Mesenchymal stem cell (in vitro differentiated cells and primary cell): ENCODE measurements around the gene CTSH.
A peak's percentile ranks its signal among the peaks of the same experiment; 100 is the strongest.
"Not testable (repeated sequence)": the region's sequence is repeated elsewhere in the genome, so short reads cannot be mapped to it uniquely, and the experiment has no call there.

ENCODE experiments used
- DNase-seq: peaks from one replicate; pipeline ENCODE4 v3.0.0-alpha.2; 2013
- H2AFZ ChIP-seq: one replicate; pipeline ENCODE4 v1.6.1; 2013; ENCODE audit warnings: low read depth, mild to moderate bottlenecking, control low read depth, inconsistent platforms, low read length, moderate library complexity
- H2AK5ac ChIP-seq: 2 replicates; pipeline ENCODE4 v1.6.1; 2013; ENCODE audit warnings: low read length, moderate library complexity, mild to moderate bottlenecking, inconsistent platforms; ENCODE audit not compliant: severe bottlenecking
- H2BK120ac ChIP-seq: one replicate; pipeline ENCODE4 v1.6.1; 2013; ENCODE audit warnings: low read depth, mild to moderate bottlenecking, inconsistent platforms, low read length, moderate library complexity
- H2BK12ac ChIP-seq, 2 experiments: one replicate each; pipeline ENCODE4 v1.6.1; 2013; ENCODE audit warnings: inconsistent platforms in 2 of 2, low read length in 2 of 2, mild to moderate bottlenecking in 2 of 2, moderate library complexity in 2 of 2, control low read depth in 1 of 2
- H2BK15ac ChIP-seq: one replicate; pipeline ENCODE4 v1.6.1; 2013; ENCODE audit warnings: mild to moderate bottlenecking, low read depth, inconsistent platforms; ENCODE audit not compliant: poor library complexity, severe bottlenecking
- H2BK5ac ChIP-seq: 2 replicates; pipeline ENCODE4 v1.6.1; 2013; ENCODE audit warnings: low read depth, mild to moderate bottlenecking, low read length, control low read depth, inconsistent platforms; ENCODE audit not compliant: poor library complexity, severe bottlenecking
- H3K14ac ChIP-seq, 2 experiments: one replicate each; pipeline ENCODE4 v1.6.1; 2013; ENCODE audit warnings: inconsistent platforms in 2 of 2, low read length in 2 of 2, control low read depth in 1 of 2, mild to moderate bottlenecking in 1 of 2, moderate library complexity in 1 of 2
- H3K18ac ChIP-seq, 2 experiments: one replicate each; pipeline ENCODE4 v1.6.1; 2013; ENCODE audit warnings: inconsistent platforms in 2 of 2, low read length in 2 of 2, control low read depth in 1 of 2, low read depth in 1 of 2, mild to moderate bottlenecking in 1 of 2
- H3K23ac ChIP-seq, 2 experiments: one replicate each; pipeline ENCODE4 v1.6.1; 2013; ENCODE audit warnings: inconsistent platforms in 2 of 2, low read length in 2 of 2, mild to moderate bottlenecking in 2 of 2, moderate library complexity in 2 of 2, control low read depth in 1 of 2
- H3K27ac ChIP-seq: 2 replicates; pipeline ENCODE4 v1.5.1; 2013; ENCODE audit warnings: mild to moderate bottlenecking, moderate library complexity, low read length, control low read depth, inconsistent platforms; ENCODE audit not compliant: poor library complexity, severe bottlenecking
- H3K27me3 ChIP-seq, 2 experiments: 2 replicates each; pipeline versions ENCODE4 v1.6.1 to v1.7.0; 2013; ENCODE audit warnings: low read length in 2 of 2, mild to moderate bottlenecking in 2 of 2, moderate library complexity in 2 of 2, control low read depth in 1 of 2, inconsistent platforms in 1 of 2; ENCODE audit not compliant: control insufficient read depth in 1 of 2, insufficient read depth in 1 of 2
- H3K36me3 ChIP-seq, 2 experiments: 2 replicates each; pipeline versions ENCODE4 v1.6.1 to v1.7.0; 2013; ENCODE audit warnings: low read length in 2 of 2, control low read depth in 1 of 2, inconsistent platforms in 1 of 2, low read depth in 1 of 2, mild to moderate bottlenecking in 1 of 2; ENCODE audit not compliant: insufficient read depth in 2 of 2, control insufficient read depth in 1 of 2
- H3K4ac ChIP-seq, 2 experiments: one replicate each; pipeline ENCODE4 v1.6.1; 2013; ENCODE audit warnings: inconsistent platforms in 2 of 2, low read length in 2 of 2, mild to moderate bottlenecking in 2 of 2, moderate library complexity in 2 of 2, control low read depth in 1 of 2, low read depth in 1 of 2
- H3K4me1 ChIP-seq: 2 replicates; pipeline ENCODE4 v1.6.1; 2013; ENCODE audit warnings: low read depth, low read length, control low read depth; ENCODE audit not compliant: control insufficient read depth, insufficient read depth
- H3K4me2 ChIP-seq: 2 replicates; pipeline ENCODE4 v1.6.1; 2013; ENCODE audit warnings: low read length, mild to moderate bottlenecking, inconsistent platforms; ENCODE audit not compliant: poor library complexity, severe bottlenecking
- H3K4me3 ChIP-seq, 2 experiments: 2 replicates each; pipeline versions ENCODE4 v1.5.1 to v1.7.0; 2013; ENCODE audit warnings: low read length in 2 of 2, mild to moderate bottlenecking in 2 of 2, control low read depth in 1 of 2, low read depth in 1 of 2; ENCODE audit not compliant: insufficient read depth in 1 of 2
- H3K79me1 ChIP-seq: replicated peaks from 2 replicates; pipeline ENCODE4 v1.6.1; 2013; ENCODE audit warnings: mild to moderate bottlenecking, control low read depth, low read length, inconsistent platforms; ENCODE audit not compliant: poor library complexity, severe bottlenecking
- H3K9ac ChIP-seq: 2 replicates; pipeline ENCODE4 v1.7.0; 2013; ENCODE audit warnings: mild to moderate bottlenecking, low read length, moderate library complexity
- H3K9me3 ChIP-seq: 2 replicates; pipeline ENCODE4 v1.7.0; 2013; ENCODE audit warnings: mild to moderate bottlenecking, low read length; ENCODE audit not compliant: control insufficient read depth
- H4K8ac ChIP-seq: one replicate; pipeline ENCODE4 v1.6.1; 2013; ENCODE audit warnings: inconsistent platforms, mild to moderate bottlenecking, low read length, moderate library complexity
- H4K91ac ChIP-seq: one replicate; pipeline ENCODE4 v1.6.1; 2013; ENCODE audit warnings: mild to moderate bottlenecking, low read length, inconsistent platforms
- WGBS: methylation state at CpG from one replicate; pipeline ENCODE4 v1.1.7; 2013; ENCODE audit warnings: mixed read lengths; 5-methylcytosine and 5-hydroxymethylcytosine counted together

CTSH gene

DNA sequence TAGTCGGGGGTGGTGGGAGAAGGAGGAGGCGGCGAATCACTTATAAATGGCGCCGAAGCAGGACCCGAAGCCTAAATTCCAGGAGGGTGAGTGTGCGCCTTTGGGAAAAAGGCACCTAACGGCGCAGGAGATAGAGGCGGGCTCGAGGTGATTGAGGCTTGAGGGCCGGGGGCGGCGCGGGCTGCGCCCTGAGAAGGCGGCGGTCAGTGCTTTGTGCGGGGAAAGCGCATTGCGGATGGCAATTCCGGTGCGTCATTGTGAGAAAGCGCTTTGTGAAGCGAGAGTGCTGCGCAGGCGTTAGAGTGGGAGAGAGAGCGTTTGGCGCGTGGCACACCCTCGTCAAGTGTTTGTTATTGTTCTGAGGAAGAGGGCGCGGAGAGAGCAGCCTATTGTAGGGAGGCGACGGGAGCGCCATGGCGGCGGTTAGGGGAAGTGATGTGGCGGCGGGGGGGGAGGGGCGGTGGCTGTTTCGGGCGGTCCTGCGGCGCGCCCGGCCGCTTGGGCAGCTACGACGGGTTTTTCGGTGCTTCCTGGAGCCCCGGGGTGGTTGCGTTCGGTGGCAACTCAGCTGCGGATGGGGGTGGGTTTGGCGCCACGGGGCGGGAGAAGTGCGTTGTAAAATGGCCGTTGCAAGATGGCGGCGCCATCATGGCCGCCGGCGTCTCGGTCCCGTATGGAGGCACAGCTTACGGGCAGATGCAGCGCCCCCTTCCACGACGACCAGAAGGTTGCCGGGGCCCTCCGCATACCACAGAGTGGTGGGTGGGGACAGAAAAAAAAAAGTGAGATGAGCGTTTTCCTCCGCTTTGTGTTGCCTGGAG is 71.7 kb downstream of the CTSH start:
- peak overlapping the region; percentile 100 for H3K9ac ChIP-seq
- H2BK5ac ChIP-seq: peak overlapping the region; percentile 36
- H3K36me3 ChIP-seq: no peaks in the 10 kb centered on the region
- H3K4me1 ChIP-seq: peaks cover 7% of the 10 kb centered on the region
- peak overlapping the region; percentile 100 for H2BK15ac ChIP-seq
- H3K27me3 ChIP-seq: no peaks in the 10 kb centered on the region
- DNase-seq: peak; percentile 95
- H2AK5ac ChIP-seq: peak overlapping the region; percentile 99
- H3K4me2 ChIP-seq: peak overlapping the region; percentile 14
- H3K18ac ChIP-seq: peak overlapping the region; percentile 85 to 100
- no peaks in the 10 kb centered on the region for H3K9me3 ChIP-seq
- H2BK120ac ChIP-seq: peak overlapping the region; percentile 99
- WGBS: under 1% methylated on average over 72 of the region's 75 CpGs
- peaks cover 2% of the 10 kb centered on the region for H3K79me1 ChIP-seq
- H3K14ac ChIP-seq: peak overlapping the region; percentile 92 to 95
- peak overlapping the region; percentile 100 for H4K8ac ChIP-seq
- peak overlapping the region; percentile 100 for H4K91ac ChIP-seq
- H2BK12ac ChIP-seq: no peak overlapping the region
- no peak overlapping the region for H2AFZ ChIP-seq
- peak overlapping the region; percentile 94 for H3K27ac ChIP-seq
- peak overlapping the region; percentile 37 to 100 for H3K23ac ChIP-seq
- H3K4me3 ChIP-seq: peak overlapping the region; percentile 81 to 98
- H3K4ac ChIP-seq: peak overlapping the region; percentile 99 to 100

DNA sequence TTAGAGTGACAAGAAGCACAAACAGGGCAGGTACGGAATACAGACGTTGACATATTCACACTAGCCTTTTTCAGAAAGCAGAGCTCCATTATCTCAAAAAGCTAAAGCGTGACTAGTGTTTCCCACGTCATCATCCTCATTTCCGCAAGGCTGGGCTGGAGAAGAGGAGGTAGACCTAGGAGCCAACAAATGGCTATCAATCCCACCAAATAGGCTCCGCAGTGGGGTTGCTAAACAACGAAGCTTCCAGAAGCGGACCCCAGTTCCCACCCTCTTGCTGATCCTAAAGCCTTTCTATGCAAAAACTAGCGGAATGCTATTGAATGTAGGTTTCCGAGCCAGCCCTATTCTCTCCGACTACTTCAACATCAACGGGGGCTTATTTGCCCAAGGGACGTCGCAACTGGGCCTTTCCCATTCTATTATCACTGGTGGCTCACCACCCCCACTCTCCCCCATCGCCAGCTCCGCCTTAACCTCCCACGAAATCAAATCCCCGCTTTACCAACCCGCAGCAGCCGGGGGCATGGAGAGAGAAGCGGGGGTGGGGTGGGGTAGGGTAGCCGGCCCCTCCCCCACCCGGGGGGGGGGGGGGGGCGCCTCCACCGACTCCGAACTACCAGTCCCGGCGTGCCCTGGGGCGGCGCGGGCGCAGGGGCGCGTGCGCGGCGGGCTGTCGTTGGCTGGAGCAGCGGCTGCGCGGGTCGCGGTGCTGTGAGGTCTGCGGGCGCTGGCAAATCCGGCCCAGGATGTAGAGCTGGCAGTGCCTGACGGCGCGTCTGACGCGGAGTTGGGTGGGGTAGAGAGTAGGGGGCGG is 72.5 kb downstream of the CTSH start, which contains the start of gene MORF4L1:
MORF4L1 (plus strand) TSS at position 736 of the 817 bp plus-strand sequence. CDS start 128 bp downstream, outside the sequence.
- peak within 1 kb of the TSS; percentile 37 to 100 for H3K23ac ChIP-seq
- H3K27ac ChIP-seq: peak within 1 kb of the TSS; percentile 94
- H3K9me3 ChIP-seq: no peaks in the 10 kb centered on the region
- H4K91ac ChIP-seq: peak within 1 kb of the TSS; percentile 100
- peak within 1 kb of the TSS; percentile 85 to 100 for H3K18ac ChIP-seq
- peak within 1 kb of the TSS; percentile 36 for H2BK5ac ChIP-seq
- peaks cover 2% of the 10 kb centered on the region for H3K79me1 ChIP-seq
- peak within 1 kb of the TSS; percentile 82 for H3K4me2 ChIP-seq
- peak within 1 kb of the TSS; percentile 81 to 98 for H3K4me3 ChIP-seq
- H3K27me3 ChIP-seq: no peaks in the 10 kb centered on the region
- peak within 1 kb of the TSS; percentile 100 for H2BK15ac ChIP-seq
- H2AFZ ChIP-seq: peak within 1 kb of the TSS; percentile 98
- peak within 1 kb of the TSS; percentile 100 for H3K9ac ChIP-seq
- H3K4ac ChIP-seq: peak within 1 kb of the TSS; percentile 99 to 100
- H3K14ac ChIP-seq: peak within 1 kb of the TSS; percentile 92 to 95
- peak within 1 kb of the TSS; percentile 100 for H4K8ac ChIP-seq
- peak; percentile 94 for DNase-seq
- H2BK12ac ChIP-seq: peak within 1 kb of the TSS in 1 of 2 experiments; percentile 6
- H2AK5ac ChIP-seq: peak within 1 kb of the TSS; percentile 99
- no peaks in the 10 kb centered on the region for H3K36me3 ChIP-seq
- H3K4me1 ChIP-seq: peaks cover 7% of the 10 kb centered on the region
- H2BK120ac ChIP-seq: peak within 1 kb of the TSS; percentile 99
- WGBS: 9% methylated on average over 32 of the region's 52 CpGs

DNA sequence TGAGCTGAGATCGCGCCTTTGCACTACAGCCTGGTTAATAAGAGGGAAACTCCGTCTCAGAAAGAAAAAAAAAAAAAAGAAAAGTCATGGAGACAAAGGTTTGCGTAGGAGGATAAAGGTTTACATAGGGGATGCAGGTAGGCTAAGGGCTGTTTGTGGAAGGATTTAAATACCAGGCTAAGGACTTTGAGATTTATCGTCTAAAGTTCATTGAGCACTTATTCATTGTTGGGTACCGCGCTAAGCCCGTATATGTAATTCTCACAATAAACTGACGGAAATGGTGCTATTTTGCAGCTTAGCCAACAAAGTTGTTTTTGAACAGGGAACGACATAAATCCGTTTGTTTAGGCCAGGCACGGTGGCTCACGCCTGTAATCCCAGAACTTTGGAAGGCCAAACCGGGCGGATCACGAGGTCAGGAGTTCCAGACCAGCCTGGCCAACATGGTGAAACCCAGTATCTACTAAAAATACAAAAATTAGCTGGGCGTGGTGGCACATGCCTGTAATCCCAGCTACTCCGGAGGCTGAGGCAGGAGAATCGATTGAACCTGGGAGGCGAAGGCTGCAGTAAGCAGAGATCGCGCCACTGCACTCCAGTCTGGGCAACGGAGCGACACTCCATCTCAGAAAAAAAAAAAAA is 73.2 kb downstream of the CTSH start:
- H3K79me1 ChIP-seq, H2BK5ac ChIP-seq, H3K4me1 ChIP-seq, H2BK15ac ChIP-seq, H2AFZ ChIP-seq, H3K4me2 ChIP-seq, H2BK120ac ChIP-seq, H3K4ac ChIP-seq, H2AK5ac ChIP-seq, H4K8ac ChIP-seq, H3K27ac ChIP-seq, DNase-seq, H3K27me3 ChIP-seq, H2BK12ac ChIP-seq, H4K91ac ChIP-seq, H3K18ac ChIP-seq, H3K14ac ChIP-seq, H3K9me3 ChIP-seq, H3K23ac ChIP-seq, H3K36me3 ChIP-seq: not testable (repeated sequence)
- peak overlapping the region; percentile 89 for H3K9ac ChIP-seq
- H3K4me3 ChIP-seq: peak overlapping the region in 1 of 2 experiments; percentile 75
- 92% methylated on average over 24 of the region's 24 CpGs for WGBS
